ENCODE results near the gene ADCY7. TPM values are rescaled to one million over a fixed set of nuclear protein-coding genes. Genes with fewer than 3 reads are reported as not detected.

Gene ADCY7
- total RNA-seq, 2 donors from 2014 or later, result 78.5 to 104 TPM

DNA sequence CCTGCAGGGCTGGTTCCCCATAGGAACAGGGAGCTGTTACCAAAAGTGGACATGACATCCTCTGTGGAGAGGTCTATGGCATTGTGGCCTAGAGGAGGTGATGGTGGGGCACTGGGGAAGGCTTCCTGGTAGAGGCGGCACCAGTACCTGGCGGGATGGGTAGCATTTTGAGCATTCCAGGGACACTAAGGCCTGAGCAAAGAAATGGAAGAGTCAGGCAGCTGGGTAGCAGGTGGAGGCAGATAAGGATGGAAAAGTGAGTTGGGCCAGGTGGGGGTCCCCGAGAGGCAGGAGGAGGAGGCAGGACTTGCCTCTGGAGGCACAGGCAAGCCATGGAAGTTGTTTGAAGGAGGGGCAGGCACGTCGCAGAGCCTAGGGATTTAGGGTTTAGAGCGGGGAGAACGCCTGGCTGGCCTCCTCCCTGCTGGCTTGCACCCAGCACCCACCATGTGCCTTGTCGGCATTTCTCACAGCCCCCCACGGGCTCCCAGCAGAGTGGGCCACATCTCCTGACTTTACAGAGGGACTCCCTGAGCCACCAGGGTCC is 5.1 kb upstream of the ADCY7 start:
- no peak for ATAC-seq
- Mint-ChIP-seq H3K27ac (no peak overlapping the region), H3K36me3 (peaks cover 0 to 11% of the 10 kb centered on the region in 2 donors), H3K9me3 (no peaks in the 10 kb centered on the region)
- peak in 1 of 2 donors; percentile 31 for DNase-seq (ENCODE audit: low spot score in 2 of 2)

DNA sequence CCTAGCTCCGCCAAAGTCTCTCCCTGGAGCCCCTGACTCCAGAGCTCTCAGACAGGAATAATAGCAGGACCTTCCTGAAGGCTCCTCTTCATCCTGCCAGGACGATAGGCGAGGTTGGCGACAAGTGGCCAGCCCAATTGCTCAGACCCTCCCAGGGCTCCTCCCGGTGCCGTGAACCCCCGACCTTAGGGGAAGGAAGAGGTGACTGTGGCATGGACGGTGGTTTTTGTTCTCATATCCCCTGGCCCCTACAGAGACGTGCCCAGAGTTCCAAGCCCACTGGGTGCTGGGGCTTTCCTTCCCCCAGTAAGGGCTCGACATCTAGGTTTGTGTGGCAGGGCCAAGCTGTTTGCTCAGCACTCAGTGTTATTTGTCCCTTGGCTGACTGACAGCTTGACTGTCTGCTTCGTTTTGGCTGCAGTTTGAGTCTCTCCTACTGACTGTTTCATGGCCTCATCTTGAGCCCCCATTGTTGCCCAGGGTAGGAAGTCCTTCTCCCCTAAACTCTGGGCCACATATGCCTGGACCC is 4.6 kb upstream of the ADCY7 start:
- Mint-ChIP-seq H3K27ac (no peak overlapping the region), H3K9me3 (no peaks in the 10 kb centered on the region), H3K36me3 (peaks cover 0 to 11% of the 10 kb centered on the region in 2 donors)
- DNase-seq (ENCODE audit: low spot score in 2 of 2) (peak in 1 of 2 donors; percentile 37), ATAC-seq (no peak)

DNA sequence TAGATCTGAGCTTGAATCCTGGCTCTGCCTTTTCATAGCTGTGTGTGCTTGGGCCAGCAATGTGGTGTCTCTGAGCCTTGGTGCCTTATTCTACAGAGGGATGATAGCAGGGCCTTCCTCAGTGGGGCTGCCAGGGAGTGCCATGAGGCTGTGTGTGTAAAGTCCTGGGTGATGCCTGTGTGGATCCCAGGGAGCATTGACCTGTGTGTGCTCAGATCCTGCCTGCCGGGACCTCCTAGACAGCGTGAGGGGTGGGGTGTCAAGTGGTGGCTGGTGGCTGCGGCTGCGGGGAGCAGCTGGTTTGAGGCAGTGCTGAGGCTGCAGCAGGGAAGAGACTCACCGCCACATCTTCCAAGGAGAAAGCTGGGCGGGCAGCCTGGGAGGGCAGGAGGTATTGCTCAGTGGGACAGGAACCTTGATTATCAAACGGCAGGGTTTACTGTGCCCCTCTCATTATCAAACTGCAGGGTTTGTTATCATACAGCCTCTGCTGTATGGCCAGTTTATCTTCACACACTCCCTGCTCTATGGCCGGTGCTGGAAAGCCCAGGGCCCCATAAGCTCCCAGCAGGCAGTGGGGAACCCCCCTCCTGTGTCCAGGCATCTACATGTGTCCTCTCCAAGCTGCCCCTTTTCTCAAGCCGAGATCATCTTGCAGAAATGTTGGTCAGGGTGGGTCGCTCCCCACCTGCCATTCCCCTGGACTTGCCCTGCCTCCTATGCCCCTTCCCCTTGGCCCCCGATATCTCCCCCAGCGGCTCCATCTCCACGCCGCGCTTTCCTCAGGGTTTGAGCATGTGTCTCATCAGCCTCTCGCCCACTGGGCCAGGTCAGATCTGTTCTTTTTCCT is 3.1 kb upstream of the ADCY7 start:
- Mint-ChIP-seq H3K9me3 (no peaks in the 10 kb centered on the region), H3K27ac (peak overlapping the region; percentile 87 to 89), H3K36me3 (peaks cover 11 to 22% of the 10 kb centered on the region in 2 donors)
- ATAC-seq (no peak), DNase-seq (ENCODE audit: low spot score in 2 of 2) (no peak)

DNA sequence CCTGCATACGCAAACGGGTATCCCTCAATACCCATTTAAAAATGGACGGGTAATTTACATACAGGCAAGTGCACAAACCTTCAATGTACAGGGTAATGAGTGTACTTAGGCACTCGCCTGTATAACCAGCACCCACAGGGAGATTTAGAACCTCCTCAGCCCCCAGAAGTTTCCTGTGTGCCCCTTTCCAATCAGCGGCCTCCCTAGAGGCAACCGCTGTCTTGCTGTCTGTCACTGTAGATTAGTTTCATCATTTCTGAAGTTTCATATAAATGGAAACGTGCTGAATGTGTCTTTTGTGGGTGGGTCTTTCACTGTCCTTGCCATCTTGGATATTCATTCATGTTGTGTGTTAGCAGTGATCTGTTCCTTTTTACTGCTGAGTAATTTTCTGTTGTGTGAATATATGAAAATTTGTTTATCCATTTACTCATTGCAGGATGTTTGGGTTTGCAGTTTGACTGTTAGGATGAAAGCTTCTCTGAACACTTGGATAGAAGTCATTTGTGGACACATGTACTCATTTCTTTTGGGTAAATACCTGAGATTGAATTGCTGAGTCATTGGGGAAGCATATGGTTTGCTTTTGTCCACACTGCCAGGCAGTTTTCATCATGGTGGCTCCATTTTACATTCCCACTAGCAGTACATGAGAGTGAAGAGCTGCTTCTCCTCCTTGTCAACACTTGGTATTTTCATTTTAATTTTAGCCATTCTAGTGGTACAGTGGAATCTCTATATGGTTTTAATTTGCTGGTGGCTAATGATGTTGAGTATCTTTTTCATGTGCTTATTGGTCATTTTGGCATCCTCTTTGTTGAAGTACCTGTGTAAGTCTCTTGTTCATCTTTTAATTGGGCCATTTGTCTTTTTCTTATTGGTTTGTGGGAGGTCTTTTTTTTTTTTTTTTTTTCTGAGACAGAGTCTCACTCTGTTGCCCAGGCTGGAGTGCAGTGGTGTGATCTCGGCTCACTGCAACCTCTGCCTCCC is 2.1 kb upstream of the ADCY7 start:
- no peaks in the 10 kb centered on the region for H3K9me3 Mint-ChIP-seq
- no peak for DNase-seq (ENCODE audit: low spot score in 2 of 2)
- peaks cover 11 to 26% of the 10 kb centered on the region in 2 donors for H3K36me3 Mint-ChIP-seq
- ATAC-seq, result peak in 1 of 2 donors; percentile 71
- peak overlapping the region; percentile 87 to 89 for H3K27ac Mint-ChIP-seq

DNA sequence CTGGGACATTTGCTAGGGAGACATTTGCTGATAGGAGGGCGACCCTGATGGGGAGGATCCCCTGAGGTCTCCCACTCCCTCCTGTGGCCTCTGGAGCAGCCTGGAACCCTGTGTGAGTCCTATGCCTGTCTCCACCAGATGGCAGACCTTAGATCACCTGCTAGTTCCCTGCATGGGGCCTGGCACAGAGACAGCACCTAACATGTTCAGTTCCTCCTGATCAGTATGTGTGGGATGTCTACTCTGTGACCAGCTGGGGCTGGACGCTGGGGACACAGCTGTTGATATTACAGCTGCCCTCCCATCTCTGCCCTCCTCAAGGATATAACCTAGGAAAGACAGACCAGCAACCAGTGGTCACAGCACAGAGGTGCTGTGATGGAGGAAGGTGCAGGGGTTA is 1.1 kb upstream of the ADCY7 start:
- peak overlapping the region; percentile 89 to 97 for H3K27ac Mint-ChIP-seq
- DNase-seq (ENCODE audit: low spot score in 2 of 2), result no peak
- peaks cover 11 to 26% of the 10 kb centered on the region in 2 donors for H3K36me3 Mint-ChIP-seq
- peak in 1 of 2 donors; percentile 30 for ATAC-seq
- no peaks in the 10 kb centered on the region for H3K9me3 Mint-ChIP-seq

DNA sequence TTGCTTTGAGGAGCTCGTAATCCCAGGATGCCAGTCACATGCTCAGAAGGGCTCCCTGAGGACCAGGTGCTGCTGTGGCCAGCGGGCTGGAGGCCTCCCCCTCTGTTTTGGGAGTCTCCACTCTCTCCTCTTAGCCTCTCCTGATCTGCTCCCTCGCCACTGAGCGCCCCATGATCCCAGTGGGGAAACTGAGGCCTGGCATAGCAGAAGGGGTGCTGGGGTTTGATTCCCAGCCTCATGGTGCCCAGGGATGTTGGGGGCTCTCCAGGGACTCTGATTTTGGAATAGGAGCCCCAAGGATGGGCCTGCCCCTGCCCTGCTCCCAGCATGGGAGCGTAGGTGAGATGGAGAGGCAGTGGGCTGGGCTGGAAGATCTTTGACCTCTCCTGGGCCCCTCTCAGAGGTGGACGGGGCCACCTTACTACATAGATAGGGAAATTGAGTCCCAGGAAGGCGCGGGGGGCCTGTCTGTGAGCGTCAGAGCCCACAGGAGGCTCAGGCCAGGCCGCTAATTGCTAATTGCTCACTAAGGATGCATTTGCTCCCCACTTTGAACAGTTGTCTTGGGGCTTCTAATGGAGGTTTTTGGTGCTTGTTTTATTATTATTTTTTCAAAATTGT is 525 bp upstream of the ADCY7 start:
- ATAC-seq (no peak), DNase-seq (ENCODE audit: low spot score in 2 of 2) (no peak)
- Mint-ChIP-seq H3K27ac (peak overlapping the region; percentile 89 to 97), H3K36me3 (peaks cover 11 to 26% of the 10 kb centered on the region in 2 donors), H3K9me3 (no peaks in the 10 kb centered on the region)

DNA sequence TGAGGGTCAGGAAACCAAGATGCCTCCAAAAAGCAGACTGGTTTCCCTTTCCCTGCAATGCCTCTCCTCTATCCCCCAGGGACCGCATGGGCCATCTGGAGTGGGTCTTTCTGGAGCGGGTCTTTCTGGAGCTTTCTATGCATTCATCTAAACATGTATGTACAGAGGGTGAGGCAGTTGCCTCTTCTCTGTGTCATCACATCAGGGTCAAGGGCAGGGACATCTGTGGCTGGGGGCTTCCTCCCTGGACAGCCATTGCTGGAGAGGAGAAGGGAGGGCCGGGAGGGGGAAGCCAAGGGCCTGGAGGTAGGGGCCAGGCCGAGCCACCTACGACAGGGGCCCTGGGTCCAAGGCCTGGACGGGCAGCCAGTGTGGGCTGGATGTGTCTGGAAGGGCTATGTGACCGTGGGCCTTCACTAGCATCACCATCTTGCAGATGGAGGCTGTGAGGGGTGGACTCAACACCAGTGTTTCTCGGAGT is 840 bp downstream of the ADCY7 start:
- H3K27ac Mint-ChIP-seq, result peak overlapping the region; percentile 89 to 97
- no peak for ATAC-seq
- no peaks in the 10 kb centered on the region for H3K9me3 Mint-ChIP-seq
- no peak for DNase-seq (ENCODE audit: low spot score in 2 of 2)
- H3K36me3 Mint-ChIP-seq, result peaks cover 11 to 26% of the 10 kb centered on the region in 2 donors

DNA sequence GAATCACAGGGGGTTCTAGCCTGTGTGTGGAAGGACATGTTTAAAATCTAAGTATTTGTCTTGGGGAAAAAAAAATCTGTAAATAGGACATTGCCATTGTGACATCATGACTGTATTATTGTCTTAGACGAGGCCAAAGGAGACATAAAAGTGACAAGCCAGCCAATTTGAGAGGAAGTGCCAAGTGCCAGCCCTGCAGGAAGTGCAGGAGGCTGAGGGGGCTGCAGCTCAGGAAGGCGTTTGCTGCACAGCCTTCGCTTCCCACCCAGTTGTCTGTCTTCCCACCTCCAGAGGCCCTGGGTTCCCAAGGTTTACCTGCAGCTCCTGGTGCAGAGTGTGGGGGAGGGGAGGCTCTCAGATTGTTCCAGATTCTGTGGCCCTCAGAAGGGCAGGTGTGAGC is 1.3 kb downstream of the ADCY7 start:
- ATAC-seq (no peak), DNase-seq (ENCODE audit: low spot score in 2 of 2) (no peak)
- peak overlapping the region; percentile 89 to 97 for H3K27ac Mint-ChIP-seq
- peaks cover 11 to 26% of the 10 kb centered on the region in 2 donors for H3K36me3 Mint-ChIP-seq
- H3K9me3 Mint-ChIP-seq, result no peaks in the 10 kb centered on the region

DNA sequence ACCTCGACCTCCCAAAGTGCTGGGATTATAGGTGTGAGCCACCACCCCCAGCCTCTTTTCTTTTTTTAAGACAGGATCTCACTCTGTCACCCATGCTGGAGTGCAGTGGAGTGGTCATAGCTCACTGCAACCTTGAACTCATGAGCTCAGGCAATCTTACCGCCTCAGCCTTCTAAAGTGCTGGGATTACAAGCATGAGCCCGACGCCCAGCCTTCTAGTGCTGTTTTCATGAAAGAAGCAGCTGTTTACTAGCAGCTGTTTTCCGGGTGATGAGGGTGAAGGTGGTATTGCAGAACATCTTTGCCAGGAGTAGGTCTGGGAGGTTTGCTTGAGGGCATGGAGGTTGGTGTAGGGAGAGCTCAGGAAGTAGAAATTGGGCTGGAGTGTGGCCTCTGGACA is 2.0 kb downstream of the ADCY7 start:
- no peak for DNase-seq (ENCODE audit: low spot score in 2 of 2)
- Mint-ChIP-seq H3K9me3 (no peaks in the 10 kb centered on the region), H3K27ac (peak overlapping the region; percentile 89 to 97), H3K36me3 (peaks cover 11 to 26% of the 10 kb centered on the region in 2 donors)
- ATAC-seq, result no peak

DNA sequence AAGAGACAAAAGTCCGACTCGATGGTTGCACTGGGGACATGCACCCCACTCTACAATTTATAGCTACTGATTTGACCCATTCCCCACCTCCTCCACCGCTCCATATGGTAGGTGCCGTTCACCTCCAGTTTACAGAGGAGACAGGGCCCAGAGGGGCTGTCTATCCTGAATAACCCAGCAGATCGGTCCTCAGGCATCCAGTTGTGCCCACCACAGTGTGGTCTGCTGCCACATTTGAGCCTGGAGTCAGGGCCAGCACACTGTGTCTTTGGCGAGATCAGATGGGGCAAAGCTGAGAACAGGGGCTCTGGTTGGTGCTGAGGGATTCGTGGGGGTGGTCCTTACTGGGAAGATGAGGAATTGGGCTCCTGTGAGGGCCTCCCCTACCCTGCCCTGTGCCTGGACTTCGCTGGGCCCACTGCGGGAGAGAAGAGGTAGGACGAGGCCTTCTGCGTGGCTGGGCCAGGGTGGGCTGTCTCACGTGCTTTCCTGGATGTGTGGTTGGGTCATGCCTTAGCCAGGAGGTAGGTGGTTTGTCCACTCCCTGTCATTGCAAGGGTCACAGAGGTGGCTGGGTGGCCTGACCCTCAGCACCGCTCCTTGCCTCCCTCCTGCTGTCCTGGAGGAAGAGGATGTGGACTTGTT is 2.8 kb downstream of the ADCY7 start:
- H3K27ac Mint-ChIP-seq, result peak overlapping the region; percentile 89 to 92
- ATAC-seq, result no peak
- no peak for DNase-seq (ENCODE audit: low spot score in 2 of 2)
- no peaks in the 10 kb centered on the region for H3K9me3 Mint-ChIP-seq
- peaks cover 16 to 33% of the 10 kb centered on the region in 2 donors for H3K36me3 Mint-ChIP-seq

DNA sequence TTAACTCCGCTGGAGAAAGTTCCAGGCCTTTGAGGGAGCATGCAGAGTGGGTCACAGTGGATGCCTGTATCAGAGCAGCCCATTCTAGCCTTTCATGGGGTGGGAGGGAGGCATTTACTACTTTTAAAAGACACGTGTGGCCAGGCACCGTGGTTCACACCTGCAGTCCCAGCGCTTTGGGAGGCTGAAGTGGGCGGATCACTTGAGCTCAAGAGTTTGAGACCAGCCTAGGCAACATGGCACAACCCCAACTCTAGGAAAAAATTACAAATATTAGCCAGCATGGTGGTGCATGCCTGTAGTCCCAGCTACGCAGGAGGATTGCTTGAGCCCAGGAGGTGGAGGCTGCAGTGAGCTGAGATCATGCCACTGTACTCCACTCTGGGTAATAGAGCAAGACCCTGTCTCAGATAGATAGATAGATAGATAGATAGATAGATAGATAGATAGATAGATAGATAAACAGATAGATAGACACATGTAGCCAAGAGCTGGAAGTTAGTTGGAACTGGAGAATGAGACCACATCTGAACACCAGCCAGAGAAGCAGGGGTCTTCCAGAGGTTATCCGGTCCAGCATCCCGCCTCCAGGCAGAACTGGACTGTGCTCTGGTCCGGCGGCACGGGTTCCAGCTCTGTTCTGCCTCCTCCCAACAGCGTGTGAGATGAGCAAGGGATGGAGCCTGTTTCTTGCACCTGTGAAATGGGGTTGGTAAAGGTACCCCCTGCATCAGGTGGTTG is 3.6 kb downstream of the ADCY7 start:
- no peaks in the 10 kb centered on the region for H3K9me3 Mint-ChIP-seq

DNA sequence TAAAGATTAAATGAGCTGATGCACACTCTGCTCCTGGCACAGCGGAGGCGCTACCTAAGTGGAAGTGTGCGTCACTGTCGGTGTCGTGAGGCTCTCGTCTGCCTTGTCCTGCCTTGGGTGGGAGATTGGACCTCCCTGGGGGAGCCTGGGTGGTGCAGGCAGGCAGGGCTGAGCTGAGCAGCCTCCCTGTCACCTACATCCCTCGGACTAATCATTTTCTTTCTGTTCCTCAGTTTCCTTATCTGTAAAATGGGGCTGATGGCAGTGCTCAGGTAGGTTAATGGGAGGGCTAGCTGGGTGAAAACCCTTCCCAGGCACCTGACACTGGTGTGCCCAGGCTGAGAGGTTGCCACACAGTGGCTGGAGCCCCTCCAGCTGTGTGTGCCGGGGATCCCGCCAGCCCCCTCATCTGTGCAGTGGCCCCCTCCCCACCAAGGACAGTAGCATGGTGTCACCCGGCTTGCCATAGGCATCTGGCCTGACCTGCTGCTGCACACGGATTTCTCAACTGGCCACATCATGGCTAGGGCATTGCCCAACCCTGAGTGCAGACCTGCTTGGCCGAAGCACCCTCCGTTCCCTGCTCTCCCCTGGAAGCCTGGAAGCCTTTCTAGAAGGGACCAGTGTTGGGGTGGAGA is 4.3 kb downstream of the ADCY7 start:
- Mint-ChIP-seq H3K36me3 (peaks cover 20 to 25% of the 10 kb centered on the region in 2 donors), H3K9me3 (no peaks in the 10 kb centered on the region), H3K27ac (peak overlapping the region; percentile 22 to 98)
- DNase-seq (ENCODE audit: low spot score in 2 of 2), result no peak
- no peak for ATAC-seq

More for the DNA sequence above, 3.6 kb downstream of the ADCY7 start:
- Mint-ChIP-seq H3K27ac (peak overlapping the region in 1 of 2 donors; percentile 89), H3K36me3 (peaks cover 20 to 29% of the 10 kb centered on the region in 2 donors)
- DNase-seq (ENCODE audit: low spot score in 2 of 2) (no peak), ATAC-seq (no peak)

DNA sequence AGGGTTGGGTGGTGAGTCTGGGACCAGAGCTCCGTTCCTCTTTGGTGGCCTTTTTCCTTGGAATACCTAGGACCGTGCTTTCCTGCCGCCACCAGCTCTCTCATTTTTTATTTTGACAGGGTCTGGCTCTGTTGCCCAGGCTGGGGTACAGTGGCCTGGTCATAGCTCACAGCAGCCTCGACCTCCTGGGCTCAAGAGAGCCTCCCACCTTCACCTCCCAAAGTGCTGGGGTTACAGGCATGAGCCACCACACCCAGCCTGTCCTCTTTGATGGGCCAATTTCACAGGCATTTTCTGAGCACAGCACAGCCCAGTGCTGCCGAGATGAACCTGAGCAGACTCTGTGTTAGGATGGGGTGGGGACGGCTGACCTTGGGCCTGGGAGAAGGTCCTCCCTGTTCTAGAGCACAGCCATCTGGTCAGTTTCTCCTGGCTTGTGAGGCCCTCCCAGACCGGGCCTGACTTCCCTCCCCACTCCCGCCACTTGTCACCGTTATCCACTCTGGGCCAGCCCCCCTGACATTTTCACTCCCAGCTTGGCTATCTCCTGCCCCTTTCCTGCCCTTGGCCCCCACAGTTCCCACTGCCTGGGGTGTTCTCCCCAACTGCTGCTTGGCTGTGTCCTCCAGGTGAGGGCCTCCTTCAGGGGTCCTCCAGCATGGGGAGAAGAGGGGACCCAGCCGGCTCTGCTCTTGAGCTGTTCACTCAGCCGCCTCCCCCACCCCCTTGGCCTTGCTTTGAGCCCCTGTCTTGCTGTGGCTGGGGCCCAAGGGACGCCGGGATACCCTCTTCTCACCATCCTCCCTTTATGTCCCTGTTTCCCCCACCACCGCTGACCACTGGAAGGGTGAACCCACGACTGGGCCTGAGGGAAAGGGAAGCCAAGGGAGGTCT is 5.0 kb downstream of the ADCY7 start:
- no peak for DNase-seq (ENCODE audit: low spot score in 2 of 2)
- no peak for ATAC-seq
- Mint-ChIP-seq H3K9me3 (no peaks in the 10 kb centered on the region), H3K36me3 (peaks cover 20 to 30% of the 10 kb centered on the region in 2 donors), H3K27ac (peak overlapping the region; percentile 83 to 98)
